ENCODE measurements around the gene GP5. TPM values are rescaled to one million over a fixed set of nuclear protein-coding genes. Genes with fewer than 3 reads are reported as not detected.

GP5 gene
- polyA plus RNA-seq, 5 donors, result 0.54 to 0.78 (median 0.65) TPM

DNA sequence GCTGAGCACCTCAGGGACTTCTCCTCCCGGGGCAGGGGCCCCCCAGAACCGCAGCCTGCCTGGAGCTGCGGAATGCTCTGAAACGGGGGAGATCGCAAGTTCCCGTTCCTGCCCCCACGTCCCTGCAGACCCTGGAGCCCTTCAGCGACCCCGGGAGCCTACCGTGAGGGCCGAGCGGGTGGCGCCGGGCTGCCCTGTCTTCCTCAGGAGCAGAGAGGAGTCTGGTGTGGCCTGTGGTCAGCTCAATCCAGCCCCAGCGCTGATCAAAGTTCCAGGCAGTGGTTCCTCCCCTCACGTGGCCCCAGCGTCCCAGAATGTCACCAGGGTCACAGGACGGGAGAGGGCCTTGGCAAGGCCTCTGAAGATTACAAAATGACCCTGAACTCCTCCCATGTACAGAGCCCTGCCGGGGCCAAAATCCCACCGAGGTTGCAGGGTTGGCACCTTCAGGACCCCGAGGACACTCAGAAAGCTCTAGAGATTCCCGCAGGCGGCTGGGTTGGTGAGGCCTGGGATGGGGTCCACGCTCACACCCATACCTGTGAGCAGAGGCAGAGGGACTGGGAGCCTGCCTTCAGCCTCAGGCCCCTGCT, 47.9 kb downstream of the GP5 start, which contains the start of gene CPN2:
CPN2 (minus strand) TSS at position 249 of the 593 bp plus-strand sequence. CDS start 8,626 bp downstream, outside the sequence.
- DNase-seq, result no peak

DNA sequence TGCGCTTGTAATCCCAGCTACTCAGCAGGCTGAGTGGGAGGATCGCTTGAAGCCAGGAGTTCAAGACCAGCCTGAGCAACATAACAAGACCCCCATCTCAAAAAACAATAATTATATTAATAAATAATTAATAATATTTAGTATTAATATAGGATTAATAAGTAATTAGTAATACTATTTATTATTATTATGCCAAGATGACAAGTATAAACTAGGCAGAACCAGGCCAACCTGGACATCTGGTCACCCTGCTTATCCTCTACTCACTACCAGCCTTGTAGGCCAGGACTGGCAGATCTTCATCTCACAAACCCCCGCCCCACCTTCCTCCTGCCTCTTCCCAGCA, 48.4 kb downstream of the GP5 start:
- no peak for DNase-seq

DNA sequence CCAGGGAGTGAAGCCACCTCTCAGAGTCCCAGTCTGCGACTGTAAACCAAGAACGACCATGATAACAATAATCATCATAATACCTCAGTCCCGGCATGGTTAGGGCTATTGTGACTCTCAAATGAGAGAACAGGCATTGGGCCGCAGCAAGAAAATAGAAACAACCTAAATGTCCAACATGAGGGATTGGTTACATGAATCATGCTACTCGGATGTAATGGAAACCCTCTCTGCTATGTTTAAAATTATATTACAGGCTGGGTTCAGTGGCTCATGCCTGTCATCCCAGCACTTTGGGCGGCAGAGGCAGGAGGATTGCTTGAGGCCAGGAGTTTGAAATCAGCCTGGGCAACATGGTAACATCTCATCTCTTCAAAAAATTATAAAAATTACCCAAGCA, 50.7 kb downstream of the GP5 start:
- DNase-seq, result no peak

DNA sequence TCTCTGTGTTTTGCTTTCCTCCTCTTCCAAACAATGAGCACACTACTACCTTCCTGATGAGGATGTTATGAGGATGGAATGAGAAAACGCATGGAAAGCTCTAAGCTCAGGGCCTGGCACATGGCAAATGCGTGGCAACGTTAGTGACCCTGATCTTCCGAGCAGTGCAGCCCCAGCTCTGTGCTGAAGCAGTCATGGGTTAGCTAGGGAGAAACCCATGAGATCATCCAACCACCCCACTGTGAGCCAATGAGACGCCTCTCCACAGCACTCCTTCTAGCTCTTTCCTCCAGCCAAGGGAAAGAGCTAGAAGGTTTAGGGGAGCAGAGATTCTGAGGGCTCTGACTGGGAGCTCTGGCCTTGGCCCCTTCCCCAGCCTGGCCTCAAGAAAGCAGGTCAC, 52.4 kb downstream of the GP5 start:
- DNase-seq, result no peak

DNA sequence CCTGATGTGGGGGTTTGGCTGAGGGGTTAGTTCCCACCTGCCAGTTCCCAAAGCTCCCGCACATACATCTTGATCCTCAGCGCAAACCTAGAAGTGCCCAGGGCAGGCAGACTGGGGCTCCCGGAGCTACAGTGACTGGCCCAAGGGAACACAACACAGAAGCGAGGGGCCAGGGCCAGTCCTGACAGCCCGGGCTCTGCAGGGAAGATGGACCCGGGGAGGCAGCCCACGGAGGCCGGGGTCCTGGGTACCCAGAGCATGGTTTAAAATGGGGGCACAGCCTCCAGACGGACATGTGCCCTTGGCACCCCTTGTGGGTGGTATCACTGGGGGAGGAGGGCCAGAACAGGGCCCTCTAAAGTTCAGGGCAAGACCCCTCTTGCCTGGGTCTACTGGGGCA, 53.0 kb downstream of the GP5 start:
- no peak for DNase-seq

Other genes with a start within 250 kb of the GP5 start
- gene CPN2, start 47.9 kb downstream of the GP5 start, polyA plus RNA-seq (ENCODE audit: insufficient read depth in 1 of 5, insufficient read length in 5 of 5, low replicate concordance in 1 of 5), result under 1 TPM in 1 of 5 donors, not detected in 4; 0.17 TPM
- gene LRRC15, start 29.5 kb downstream of the GP5 start, polyA plus RNA-seq (ENCODE audit: insufficient read depth in 1 of 5, insufficient read length in 5 of 5, low replicate concordance in 1 of 5), result under 1 TPM; 0.04 to 0.16 (median 0.06) TPM
- 10 to 100 TPM; 33.4 to 74.2 (median 56.4) TPM for gene ATP13A3, start 87.7 kb upstream of the GP5 start, polyA plus RNA-seq (ENCODE audit: insufficient read depth in 1 of 5, insufficient read length in 5 of 5, low replicate concordance in 1 of 5)
- gene TMEM44, start 234.2 kb upstream of the GP5 start, polyA plus RNA-seq (ENCODE audit: insufficient read depth in 1 of 5, insufficient read length in 5 of 5, low replicate concordance in 1 of 5), result 10 to 100 TPM; 30.4 to 37.9 (median 35.1) TPM